Measurements from ENCODE around the gene KRABD2.

Gene KRABD2

DNA sequence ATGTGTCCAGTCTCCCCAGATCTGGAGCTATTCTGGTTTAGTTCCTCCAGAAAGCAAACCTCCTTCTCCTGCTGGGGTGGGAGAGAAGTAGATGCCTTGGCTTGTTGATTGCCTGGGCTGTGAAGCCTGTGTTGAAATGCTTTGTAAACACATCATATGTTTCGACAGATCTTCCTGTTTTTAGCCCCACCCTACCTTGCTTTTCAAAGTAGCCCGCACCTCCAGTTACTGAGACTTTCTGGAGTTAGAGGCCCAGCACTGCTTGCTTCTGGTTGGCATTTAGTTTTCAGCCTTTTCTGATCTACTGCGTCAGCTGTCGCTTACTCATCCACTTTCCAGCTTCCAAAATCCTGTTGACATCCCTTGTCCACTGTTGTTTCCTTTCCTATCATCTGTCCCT lies 41.3 kb upstream of the KRABD2 start:
- Histone ChIP-seq H3F3A (replicated peaks; ENCODE audit: low read depth) (no peaks in the 10 kb centered on the region), H3K4me3 (no peak overlapping the region), H3K27ac (ENCODE audit: low read depth) (no peak overlapping the region), H3K4me2 (no peak overlapping the region), H4K20me1 (replicated peaks; ENCODE audit: insufficient read depth) (no peaks in the 10 kb centered on the region), H2AFZ (no peak overlapping the region), H3K27me3 (ENCODE audit: insufficient read depth) (no peaks in the 10 kb centered on the region), H3K36me3 (ENCODE audit: insufficient read depth) (no peaks in the 10 kb centered on the region), H3K9me2 (ENCODE audit: insufficient read depth) (no peaks in the 10 kb centered on the region), H3K4me1 (ENCODE audit: insufficient read depth) (no peaks in the 10 kb centered on the region), H3K79me2 (replicated peaks; ENCODE audit: insufficient read depth) (no peaks in the 10 kb centered on the region)
- DNase-seq (ENCODE audit: low spot score): no peak
- Mint-ChIP-seq H3K36me3 (ENCODE audit: low read depth) (no peaks in the 10 kb centered on the region), H3K27ac (no peak overlapping the region), H3K4me3 (no peak overlapping the region), H3K27me3 (ENCODE audit: insufficient read depth, low read depth, poor library complexity) (no peaks in the 10 kb centered on the region), H3K4me1 (no peaks in the 10 kb centered on the region), H3K9me3 (no peaks in the 10 kb centered on the region)
- no peak for ATAC-seq
- TF ChIP-seq STAT1 (IDR thresholded peaks at IDR 0.05; ENCODE audit: unreplicated experiment) (no peak), ZNF114 (CRISPR knock-in tag; IDR thresholded peaks at IDR 0.05) (no peak), NANOG (IDR thresholded peaks at IDR 0.05; ENCODE audit: borderline replicate concordance) (no peak), EZH2 (IDR thresholded peaks at IDR 0.05; ENCODE audit: low read depth, unreplicated experiment) (no peak), POLR2AphosphoS5 (IDR thresholded peaks at IDR 0.05; ENCODE audit: low read depth) (no peak), CREB1 (CRISPR knock-in tag; IDR thresholded peaks at IDR 0.05; ENCODE audit: low read depth) (no peak), EZH2phosphoT487 (IDR thresholded peaks at IDR 0.05; ENCODE audit: unreplicated experiment) (no peak), ZNF331 (CRISPR knock-in tag; IDR thresholded peaks at IDR 0.05; ENCODE audit: low read depth) (no peak), JUNB (IDR thresholded peaks at IDR 0.05; ENCODE audit: unreplicated experiment) (no peak)
- TF ChIP-seq, protein P1, sequence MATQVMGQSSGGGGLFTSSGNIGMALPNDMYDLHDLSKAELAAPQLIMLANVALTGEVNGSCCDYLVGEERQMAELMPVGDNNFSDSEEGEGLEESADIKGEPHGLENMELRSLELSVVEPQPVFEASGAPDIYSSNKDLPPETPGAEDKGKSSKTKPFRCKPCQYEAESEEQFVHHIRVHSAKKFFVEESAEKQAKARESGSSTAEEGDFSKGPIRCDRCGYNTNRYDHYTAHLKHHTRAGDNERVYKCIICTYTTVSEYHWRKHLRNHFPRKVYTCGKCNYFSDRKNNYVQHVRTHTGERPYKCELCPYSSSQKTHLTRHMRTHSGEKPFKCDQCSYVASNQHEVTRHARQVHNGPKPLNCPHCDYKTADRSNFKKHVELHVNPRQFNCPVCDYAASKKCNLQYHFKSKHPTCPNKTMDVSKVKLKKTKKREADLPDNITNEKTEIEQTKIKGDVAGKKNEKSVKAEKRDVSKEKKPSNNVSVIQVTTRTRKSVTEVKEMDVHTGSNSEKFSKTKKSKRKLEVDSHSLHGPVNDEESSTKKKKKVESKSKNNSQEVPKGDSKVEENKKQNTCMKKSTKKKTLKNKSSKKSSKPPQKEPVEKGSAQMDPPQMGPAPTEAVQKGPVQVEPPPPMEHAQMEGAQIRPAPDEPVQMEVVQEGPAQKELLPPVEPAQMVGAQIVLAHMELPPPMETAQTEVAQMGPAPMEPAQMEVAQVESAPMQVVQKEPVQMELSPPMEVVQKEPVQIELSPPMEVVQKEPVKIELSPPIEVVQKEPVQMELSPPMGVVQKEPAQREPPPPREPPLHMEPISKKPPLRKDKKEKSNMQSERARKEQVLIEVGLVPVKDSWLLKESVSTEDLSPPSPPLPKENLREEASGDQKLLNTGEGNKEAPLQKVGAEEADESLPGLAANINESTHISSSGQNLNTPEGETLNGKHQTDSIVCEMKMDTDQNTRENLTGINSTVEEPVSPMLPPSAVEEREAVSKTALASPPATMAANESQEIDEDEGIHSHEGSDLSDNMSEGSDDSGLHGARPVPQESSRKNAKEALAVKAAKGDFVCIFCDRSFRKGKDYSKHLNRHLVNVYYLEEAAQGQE (IDR thresholded peaks at IDR 0.05; ENCODE audit: unreplicated experiment): no peak
- TF ChIP-seq, protein P2, sequence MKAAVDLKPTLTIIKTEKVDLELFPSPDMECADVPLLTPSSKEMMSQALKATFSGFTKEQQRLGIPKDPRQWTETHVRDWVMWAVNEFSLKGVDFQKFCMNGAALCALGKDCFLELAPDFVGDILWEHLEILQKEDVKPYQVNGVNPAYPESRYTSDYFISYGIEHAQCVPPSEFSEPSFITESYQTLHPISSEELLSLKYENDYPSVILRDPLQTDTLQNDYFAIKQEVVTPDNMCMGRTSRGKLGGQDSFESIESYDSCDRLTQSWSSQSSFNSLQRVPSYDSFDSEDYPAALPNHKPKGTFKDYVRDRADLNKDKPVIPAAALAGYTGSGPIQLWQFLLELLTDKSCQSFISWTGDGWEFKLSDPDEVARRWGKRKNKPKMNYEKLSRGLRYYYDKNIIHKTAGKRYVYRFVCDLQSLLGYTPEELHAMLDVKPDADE (IDR thresholded peaks at IDR 0.05): no peak
- TF ChIP-seq, protein P3, sequence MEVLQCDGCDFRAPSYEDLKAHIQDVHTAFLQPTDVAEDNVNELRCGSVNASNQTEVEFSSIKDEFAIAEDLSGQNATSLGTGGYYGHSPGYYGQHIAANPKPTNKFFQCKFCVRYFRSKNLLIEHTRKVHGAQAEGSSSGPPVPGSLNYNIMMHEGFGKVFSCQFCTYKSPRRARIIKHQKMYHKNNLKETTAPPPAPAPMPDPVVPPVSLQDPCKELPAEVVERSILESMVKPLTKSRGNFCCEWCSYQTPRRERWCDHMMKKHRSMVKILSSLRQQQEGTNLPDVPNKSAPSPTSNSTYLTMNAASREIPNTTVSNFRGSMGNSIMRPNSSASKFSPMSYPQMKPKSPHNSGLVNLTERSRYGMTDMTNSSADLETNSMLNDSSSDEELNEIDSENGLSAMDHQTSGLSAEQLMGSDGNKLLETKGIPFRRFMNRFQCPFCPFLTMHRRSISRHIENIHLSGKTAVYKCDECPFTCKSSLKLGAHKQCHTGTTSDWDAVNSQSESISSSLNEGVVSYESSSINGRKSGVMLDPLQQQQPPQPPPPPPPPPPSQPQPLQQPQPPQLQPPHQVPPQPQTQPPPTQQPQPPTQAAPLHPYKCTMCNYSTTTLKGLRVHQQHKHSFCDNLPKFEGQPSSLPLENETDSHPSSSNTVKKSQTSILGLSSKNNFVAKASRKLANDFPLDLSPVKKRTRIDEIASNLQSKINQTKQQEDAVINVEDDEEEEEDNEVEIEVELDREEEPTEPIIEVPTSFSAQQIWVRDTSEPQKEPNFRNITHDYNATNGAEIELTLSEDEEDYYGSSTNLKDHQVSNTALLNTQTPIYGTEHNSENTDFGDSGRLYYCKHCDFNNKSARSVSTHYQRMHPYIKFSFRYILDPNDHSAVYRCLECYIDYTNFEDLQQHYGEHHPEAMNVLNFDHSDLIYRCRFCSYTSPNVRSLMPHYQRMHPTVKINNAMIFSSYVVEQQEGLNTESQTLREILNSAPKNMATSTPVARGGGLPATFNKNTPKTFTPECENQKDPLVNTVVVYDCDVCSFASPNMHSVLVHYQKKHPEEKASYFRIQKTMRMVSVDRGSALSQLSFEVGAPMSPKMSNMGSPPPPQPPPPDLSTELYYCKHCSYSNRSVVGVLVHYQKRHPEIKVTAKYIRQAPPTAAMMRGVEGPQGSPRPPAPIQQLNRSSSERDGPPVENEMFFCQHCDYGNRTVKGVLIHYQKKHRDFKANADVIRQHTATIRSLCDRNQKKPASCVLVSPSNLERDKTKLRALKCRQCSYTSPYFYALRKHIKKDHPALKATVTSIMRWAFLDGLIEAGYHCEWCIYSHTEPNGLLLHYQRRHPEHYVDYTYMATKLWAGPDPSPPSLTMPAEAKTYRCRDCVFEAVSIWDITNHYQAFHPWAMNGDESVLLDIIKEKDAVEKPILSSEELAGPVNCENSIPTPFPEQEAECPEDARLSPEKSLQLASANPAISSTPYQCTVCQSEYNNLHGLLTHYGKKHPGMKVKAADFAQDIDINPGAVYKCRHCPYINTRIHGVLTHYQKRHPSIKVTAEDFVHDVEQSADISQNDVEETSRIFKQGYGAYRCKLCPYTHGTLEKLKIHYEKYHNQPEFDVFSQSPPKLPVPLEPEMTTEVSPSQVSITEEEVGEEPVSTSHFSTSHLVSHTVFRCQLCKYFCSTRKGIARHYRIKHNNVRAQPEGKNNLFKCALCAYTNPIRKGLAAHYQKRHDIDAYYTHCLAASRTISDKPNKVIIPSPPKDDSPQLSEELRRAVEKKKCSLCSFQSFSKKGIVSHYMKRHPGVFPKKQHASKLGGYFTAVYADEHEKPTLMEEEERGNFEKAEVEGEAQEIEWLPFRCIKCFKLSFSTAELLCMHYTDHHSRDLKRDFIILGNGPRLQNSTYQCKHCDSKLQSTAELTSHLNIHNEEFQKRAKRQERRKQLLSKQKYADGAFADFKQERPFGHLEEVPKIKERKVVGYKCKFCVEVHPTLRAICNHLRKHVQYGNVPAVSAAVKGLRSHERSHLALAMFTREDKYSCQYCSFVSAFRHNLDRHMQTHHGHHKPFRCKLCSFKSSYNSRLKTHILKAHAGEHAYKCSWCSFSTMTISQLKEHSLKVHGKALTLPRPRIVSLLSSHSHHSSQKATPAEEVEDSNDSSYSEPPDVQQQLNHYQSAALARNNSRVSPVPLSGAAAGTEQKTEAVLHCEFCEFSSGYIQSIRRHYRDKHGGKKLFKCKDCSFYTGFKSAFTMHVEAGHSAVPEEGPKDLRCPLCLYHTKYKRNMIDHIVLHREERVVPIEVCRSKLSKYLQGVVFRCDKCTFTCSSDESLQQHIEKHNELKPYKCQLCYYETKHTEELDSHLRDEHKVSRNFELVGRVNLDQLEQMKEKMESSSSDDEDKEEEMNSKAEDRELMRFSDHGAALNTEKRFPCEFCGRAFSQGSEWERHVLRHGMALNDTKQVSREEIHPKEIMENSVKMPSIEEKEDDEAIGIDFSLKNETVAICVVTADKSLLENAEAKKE (CRISPR knock-in tag; IDR thresholded peaks at IDR 0.05): no peak
- TF ChIP-seq, protein P4, sequence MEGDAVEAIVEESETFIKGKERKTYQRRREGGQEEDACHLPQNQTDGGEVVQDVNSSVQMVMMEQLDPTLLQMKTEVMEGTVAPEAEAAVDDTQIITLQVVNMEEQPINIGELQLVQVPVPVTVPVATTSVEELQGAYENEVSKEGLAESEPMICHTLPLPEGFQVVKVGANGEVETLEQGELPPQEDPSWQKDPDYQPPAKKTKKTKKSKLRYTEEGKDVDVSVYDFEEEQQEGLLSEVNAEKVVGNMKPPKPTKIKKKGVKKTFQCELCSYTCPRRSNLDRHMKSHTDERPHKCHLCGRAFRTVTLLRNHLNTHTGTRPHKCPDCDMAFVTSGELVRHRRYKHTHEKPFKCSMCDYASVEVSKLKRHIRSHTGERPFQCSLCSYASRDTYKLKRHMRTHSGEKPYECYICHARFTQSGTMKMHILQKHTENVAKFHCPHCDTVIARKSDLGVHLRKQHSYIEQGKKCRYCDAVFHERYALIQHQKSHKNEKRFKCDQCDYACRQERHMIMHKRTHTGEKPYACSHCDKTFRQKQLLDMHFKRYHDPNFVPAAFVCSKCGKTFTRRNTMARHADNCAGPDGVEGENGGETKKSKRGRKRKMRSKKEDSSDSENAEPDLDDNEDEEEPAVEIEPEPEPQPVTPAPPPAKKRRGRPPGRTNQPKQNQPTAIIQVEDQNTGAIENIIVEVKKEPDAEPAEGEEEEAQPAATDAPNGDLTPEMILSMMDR (conservative IDR thresholded peaks at IDR 0.05; ENCODE audit: low read depth in 2 of 2): no peak

Measured in GM23338 (cell line).